HT1080 (cell line): Measurements from ENCODE around the gene DCHS2. TPM values are rescaled to one million over a fixed set of nuclear protein-coding genes. Genes with fewer than 3 reads are reported as not detected.
A peak's percentile ranks its signal among the peaks of the same experiment; 100 is the strongest.

Source experiments
- DNase-seq: peaks from one replicate; pipeline ENCODE4 v3.0.0-alpha.2; 2015; ENCODE audit warnings: low read depth
- polyA plus RNA-seq, 2 experiments: library from polyadenylated mRNA; depleted of rRNA; stranded (reverse); fragments of >200 nt; gene quantifications; 2 replicates each; pipeline ENCODE4 v1.2.3, GENCODE V29; 2015
- total RNA-seq: library from RNA; depleted of rRNA; stranded (reverse); fragments of >200 nt; shearing (Covaris generic); gene quantifications from 2 replicates; pipeline ENCODE4 v1.2.3, GENCODE V29; 2014; rRNA removed

Gene DCHS2
- total RNA-seq, result not detected in 2 replicates
- under 0.01 and 0.38 TPM in 2 replicates for polyA plus RNA-seq (2015; cell fraction: cytosol; rRNA removed)
- 0.59 and 0.95 TPM in 2 replicates for polyA plus RNA-seq (2015; cell fraction: nucleus; rRNA removed)

- no peak for DNase-seq
Observed at GRCh38 chr4:154491341-154492271, at the start of gene DCHS2. Gene DCHS2, minus strand, starts transcription at chr4:154491799. Its CDS starts 444 bp downstream, at chr4:154491355.

- no peak for DNase-seq
Observed at GRCh38 chr4:154534296-154534695, 42.7 kb upstream of the DCHS2 start.

GRCh38 chr4:154529728-154530519 is 38.3 kb upstream of the DCHS2 start:
- no peak for DNase-seq

GRCh38 chr4:154528869-154529268 is 37.3 kb upstream of the DCHS2 start:
- DNase-seq, result no peak

- DNase-seq, result no peak
Observed at GRCh38 chr4:154527308-154527707, 35.7 kb upstream of the DCHS2 start.

- no peak for DNase-seq
Observed at GRCh38 chr4:154526151-154526550, 34.6 kb upstream of the DCHS2 start.

- DNase-seq, result no peak
Observed at GRCh38 chr4:154521607-154522006, 30.0 kb upstream of the DCHS2 start.

- no peak for DNase-seq
Observed at GRCh38 chr4:154519214-154519613, 27.6 kb upstream of the DCHS2 start.

GRCh38 chr4:154517591-154517990 is 26.0 kb upstream of the DCHS2 start:
- no peak for DNase-seq

GRCh38 chr4:154516318-154517029 is 24.9 kb upstream of the DCHS2 start:
- no peak for DNase-seq

GRCh38 chr4:154511981-154512380 is 20.4 kb upstream of the DCHS2 start:
- DNase-seq, result no peak

GRCh38 chr4:154511548-154511947 is 19.9 kb upstream of the DCHS2 start:
- no peak for DNase-seq

- DNase-seq, result no peak
Observed at GRCh38 chr4:154507156-154507555, 15.6 kb upstream of the DCHS2 start.

- peak; percentile 40 for DNase-seq
Observed at GRCh38 chr4:154506253-154506652, 14.7 kb upstream of the DCHS2 start.

- peak; percentile 21 for DNase-seq
Observed at GRCh38 chr4:154503598-154503997, 12.0 kb upstream of the DCHS2 start.

- no peak for DNase-seq
Observed at GRCh38 chr4:154502111-154502510, 10.5 kb upstream of the DCHS2 start.

- DNase-seq, result peak; percentile 29
Observed at GRCh38 chr4:154497889-154498288, 6.3 kb upstream of the DCHS2 start.

- DNase-seq, result no peak
Observed at GRCh38 chr4:154495867-154496266, 4.3 kb upstream of the DCHS2 start.

- DNase-seq, result no peak
Observed at GRCh38 chr4:154492288-154492687, 689 bp upstream of the DCHS2 start.

- no peak for DNase-seq
Observed at GRCh38 chr4:154490583-154491340, 837 bp downstream of the DCHS2 start.

GRCh38 chr4:154490234-154490582 is 1.4 kb downstream of the DCHS2 start:
- DNase-seq, result no peak
